ENCODE measurements around the gene SFRP4. TPM values are rescaled to one million over a fixed set of nuclear protein-coding genes. Genes with fewer than 3 reads are reported as not detected.

The SFRP4 gene
- total RNA-seq (7.3 and 54.2 TPM in 2 replicates), polyA plus RNA-seq (1.5 and 2.5 TPM in 2 replicates), polyA minus RNA-seq (ENCODE audit: low replicate concordance) (3.0 TPM in 1 of 2 replicates, not detected in the other)
- 0.86 and 1.7 TPM in 2 replicates for polyA plus RNA-seq (2012)

GRCh38 chr7:37916673-37917660 lies at the start of gene SFRP4:
Gene SFRP4, minus strand, starts transcription at chr7:37916817. Its CDS starts 280 bp downstream, at chr7:37916537.
- Histone ChIP-seq H3K27me3 (ENCODE audit: control insufficient read depth, insufficient read depth, low read length) (peaks cover 11% of the 10 kb centered on the region), H2AFZ (ENCODE audit: low read length) (peak within 1 kb of the TSS; percentile 67), H3K9ac (ENCODE audit: insufficient read depth, low read length) (peak within 1 kb of the TSS; percentile 12), H3K9me3 (ENCODE audit: control insufficient read depth, insufficient read depth, low read depth, low read length) (no peaks in the 10 kb centered on the region), H3K4me2 (ENCODE audit: extremely low read depth, insufficient read depth, low read length) (peak within 1 kb of the TSS; percentile 62), H3K27ac (ENCODE audit: insufficient read depth, low read length) (no peak within 1 kb of the TSS), H4K20me1 (ENCODE audit: control insufficient read depth, extremely low read depth, insufficient read depth, low read length) (no peaks in the 10 kb centered on the region), H3K79me2 (ENCODE audit: control insufficient read depth, insufficient read depth, low read length) (no peaks in the 10 kb centered on the region), H3K4me1 (ENCODE audit: control insufficient read depth, extremely low read depth, insufficient read depth, low read length) (no peaks in the 10 kb centered on the region), H3K36me3 (ENCODE audit: control insufficient read depth, insufficient read depth, low read length) (no peaks in the 10 kb centered on the region), H3K4me3 (replicated peaks in 1 of 4; ENCODE audit: control extremely low read depth in 1 of 4, insufficient read depth in 1 of 4, low read depth in 3 of 4, low read length in 4 of 4) (peak within 1 kb of the TSS; percentile 48 to 60 (median 52))
- peak; percentile 67 to 76 for TF ChIP-seq CTCF (conservative IDR thresholded peaks at IDR 0.05 in 1 of 2, IDR thresholded peaks at IDR 0.05 in 1 of 2; ENCODE audit: low read depth in 1 of 2, low read length in 2 of 2)
- no peak for TF ChIP-seq EZH2 (IDR thresholded peaks at IDR 0.05; ENCODE audit: low read length, missing control alignments)
- DNase-seq (ENCODE audit: low read depth in 2 of 2): peak; percentile 58 to 70

- DNase-seq (ENCODE audit: low read depth in 2 of 2): no peak
- Histone ChIP-seq H3K9me3 (ENCODE audit: control insufficient read depth, insufficient read depth, low read depth, low read length) (no peaks in the 10 kb centered on the region), H3K27me3 (ENCODE audit: control insufficient read depth, insufficient read depth, low read length) (no peaks in the 10 kb centered on the region), H3K79me2 (ENCODE audit: control insufficient read depth, insufficient read depth, low read length) (no peaks in the 10 kb centered on the region), H3K36me3 (ENCODE audit: control insufficient read depth, insufficient read depth, low read length) (no peaks in the 10 kb centered on the region), H3K9ac (ENCODE audit: insufficient read depth, low read length) (no peak overlapping the region), H3K27ac (ENCODE audit: insufficient read depth, low read length) (no peak overlapping the region), H3K4me1 (ENCODE audit: control insufficient read depth, extremely low read depth, insufficient read depth, low read length) (no peaks in the 10 kb centered on the region), H4K20me1 (ENCODE audit: control insufficient read depth, extremely low read depth, insufficient read depth, low read length) (no peaks in the 10 kb centered on the region), H2AFZ (ENCODE audit: low read length) (no peak overlapping the region), H3K4me3 (replicated peaks in 1 of 4; ENCODE audit: control extremely low read depth in 1 of 4, insufficient read depth in 1 of 4, low read depth in 3 of 4, low read length in 4 of 4) (no peak overlapping the region), H3K4me2 (ENCODE audit: extremely low read depth, insufficient read depth, low read length) (no peak overlapping the region)
- TF ChIP-seq CTCF (conservative IDR thresholded peaks at IDR 0.05 in 1 of 2, IDR thresholded peaks at IDR 0.05 in 1 of 2; ENCODE audit: low read depth in 1 of 2, low read length in 2 of 2): no peak
- TF ChIP-seq EZH2 (IDR thresholded peaks at IDR 0.05; ENCODE audit: low read length, missing control alignments): no peak
Observed at GRCh38 chr7:37964196-37964595, 47.6 kb upstream of the SFRP4 start.

GRCh38 chr7:37961251-37961650 lies 44.6 kb upstream of the SFRP4 start:
- no peaks in the 10 kb centered on the region for H4K20me1 ChIP-seq (ENCODE audit: control insufficient read depth, extremely low read depth, insufficient read depth, low read length)
- H3K4me2 ChIP-seq (ENCODE audit: extremely low read depth, insufficient read depth, low read length): no peak overlapping the region
- H3K27me3 ChIP-seq (ENCODE audit: control insufficient read depth, insufficient read depth, low read length): no peaks in the 10 kb centered on the region
- TF ChIP-seq CTCF (conservative IDR thresholded peaks at IDR 0.05 in 1 of 2, IDR thresholded peaks at IDR 0.05 in 1 of 2; ENCODE audit: low read depth in 1 of 2, low read length in 2 of 2): no peak
- H3K79me2 ChIP-seq (ENCODE audit: control insufficient read depth, insufficient read depth, low read length): no peaks in the 10 kb centered on the region
- no peak overlapping the region for H3K4me3 ChIP-seq (replicated peaks in 1 of 4; ENCODE audit: control extremely low read depth in 1 of 4, insufficient read depth in 1 of 4, low read depth in 3 of 4, low read length in 4 of 4)
- no peak overlapping the region for H3K9ac ChIP-seq (ENCODE audit: insufficient read depth, low read length)
- DNase-seq (ENCODE audit: low read depth in 2 of 2): no peak
- H2AFZ ChIP-seq (ENCODE audit: low read length): no peak overlapping the region
- no peaks in the 10 kb centered on the region for H3K4me1 ChIP-seq (ENCODE audit: control insufficient read depth, extremely low read depth, insufficient read depth, low read length)
- H3K27ac ChIP-seq (ENCODE audit: insufficient read depth, low read length): no peak overlapping the region
- no peaks in the 10 kb centered on the region for H3K9me3 ChIP-seq (ENCODE audit: control insufficient read depth, insufficient read depth, low read depth, low read length)
- no peaks in the 10 kb centered on the region for H3K36me3 ChIP-seq (ENCODE audit: control insufficient read depth, insufficient read depth, low read length)

All from fibroblast of lung (primary cell).